ENCODE data around the gene CTLA4.
A peak's percentile ranks its signal among the peaks of the same experiment; 100 is the strongest.

Gene CTLA4

GRCh38 chr2:203857656-203858055 lies 9.9 kb upstream of the CTLA4 start:
- H2AK5ac ChIP-seq (ENCODE audit: low read length): no peak overlapping the region
- no peak overlapping the region for H4K8ac ChIP-seq (ENCODE audit: low read depth, low read length)
- no peak for DNase-seq
- H3K79me2 ChIP-seq (ENCODE audit: control insufficient read depth, insufficient read depth, low read length, poor library complexity): no peaks in the 10 kb centered on the region
- H3K9me3 ChIP-seq (ENCODE audit: insufficient read depth, low read depth, low read length): no peaks in the 10 kb centered on the region
- H3K4me1 ChIP-seq (ENCODE audit: control insufficient read depth in 1 of 2, insufficient read depth in 2 of 2, low read length in 2 of 2): no peaks in the 10 kb centered on the region
- H3K23ac ChIP-seq (ENCODE audit: low read length): no peak overlapping the region
- H3K27ac ChIP-seq (ENCODE audit: low read depth, low read length): no peak overlapping the region
- no peak overlapping the region for H3K4me2 ChIP-seq (ENCODE audit: low read length)
- H2AFZ ChIP-seq (ENCODE audit: insufficient read depth, low read length, poor library complexity): no peak overlapping the region
- no peak overlapping the region for H2BK12ac ChIP-seq (ENCODE audit: low read length)
- H3K36me3 ChIP-seq (ENCODE audit: control insufficient read depth in 1 of 2, insufficient read depth in 2 of 2, low read length in 2 of 2): no peaks in the 10 kb centered on the region
- H4K12ac ChIP-seq (ENCODE audit: low read depth, low read length): no peak overlapping the region
- WGBS (ENCODE audit: extremely low coverage, insufficient coverage, insufficient read length): no CpG with 5 or more reads among the region's 2 CpGs
- no peak overlapping the region for H3K14ac ChIP-seq (ENCODE audit: low read length)
- H3K18ac ChIP-seq (ENCODE audit: low read length): no peak overlapping the region
- no peak overlapping the region for H3K4me3 ChIP-seq (ENCODE audit: low read depth, low read length)
- no peak overlapping the region for H2BK120ac ChIP-seq (ENCODE audit: insufficient read depth, low read length, poor library complexity)
- H3K9ac ChIP-seq (ENCODE audit: low read length): no peak overlapping the region
- no peaks in the 10 kb centered on the region for H3K79me1 ChIP-seq (ENCODE audit: low read length)
- no peaks in the 10 kb centered on the region for H3K27me3 ChIP-seq (ENCODE audit: insufficient read depth, low read length)
- no peak overlapping the region for H4K91ac ChIP-seq (ENCODE audit: low read depth, low read length)
- no peak overlapping the region for H2BK5ac ChIP-seq (ENCODE audit: low read depth, low read length, poor library complexity)
- no peak overlapping the region for H3K4ac ChIP-seq (ENCODE audit: low read depth, low read length)

GRCh38 chr2:203858176-203858575 lies 9.4 kb upstream of the CTLA4 start:
- no peaks in the 10 kb centered on the region for H3K36me3 ChIP-seq (ENCODE audit: control insufficient read depth in 1 of 2, insufficient read depth in 2 of 2, low read length in 2 of 2)
- H3K18ac ChIP-seq (ENCODE audit: low read length): no peak overlapping the region
- H3K27me3 ChIP-seq (ENCODE audit: insufficient read depth, low read length): no peaks in the 10 kb centered on the region
- H2AK5ac ChIP-seq (ENCODE audit: low read length): no peak overlapping the region
- H2BK12ac ChIP-seq (ENCODE audit: low read length): no peak overlapping the region
- no peak overlapping the region for H3K9ac ChIP-seq (ENCODE audit: low read length)
- no peak overlapping the region for H2AFZ ChIP-seq (ENCODE audit: insufficient read depth, low read length, poor library complexity)
- H4K12ac ChIP-seq (ENCODE audit: low read depth, low read length): no peak overlapping the region
- H4K91ac ChIP-seq (ENCODE audit: low read depth, low read length): no peak overlapping the region
- H3K4me3 ChIP-seq (ENCODE audit: low read depth, low read length): no peak overlapping the region
- no peak overlapping the region for H3K4me2 ChIP-seq (ENCODE audit: low read length)
- WGBS (ENCODE audit: extremely low coverage, insufficient coverage, insufficient read length): no CpG with 5 or more reads among the region's 2 CpGs
- no peaks in the 10 kb centered on the region for H3K9me3 ChIP-seq (ENCODE audit: insufficient read depth, low read depth, low read length)
- H3K14ac ChIP-seq (ENCODE audit: low read length): no peak overlapping the region
- H3K4ac ChIP-seq (ENCODE audit: low read depth, low read length): no peak overlapping the region
- H2BK120ac ChIP-seq (ENCODE audit: insufficient read depth, low read length, poor library complexity): no peak overlapping the region
- H3K27ac ChIP-seq (ENCODE audit: low read depth, low read length): no peak overlapping the region
- no peaks in the 10 kb centered on the region for H3K79me2 ChIP-seq (ENCODE audit: control insufficient read depth, insufficient read depth, low read length, poor library complexity)
- no peak overlapping the region for H4K8ac ChIP-seq (ENCODE audit: low read depth, low read length)
- peak in 1 of 2 donors; percentile 40 for DNase-seq
- no peak overlapping the region for H2BK5ac ChIP-seq (ENCODE audit: low read depth, low read length, poor library complexity)
- no peak overlapping the region for H3K23ac ChIP-seq (ENCODE audit: low read length)
- H3K79me1 ChIP-seq (ENCODE audit: low read length): no peaks in the 10 kb centered on the region
- H3K4me1 ChIP-seq (ENCODE audit: control insufficient read depth in 1 of 2, insufficient read depth in 2 of 2, low read length in 2 of 2): no peaks in the 10 kb centered on the region

GRCh38 chr2:203859030-203859789 lies 8.4 kb upstream of the CTLA4 start:
- Histone ChIP-seq H4K8ac (ENCODE audit: low read depth, low read length) (no peak overlapping the region), H2BK5ac (ENCODE audit: low read depth, low read length, poor library complexity) (no peak overlapping the region)

GRCh38 chr2:203861197-203861596 lies 6.4 kb upstream of the CTLA4 start:
- no peaks in the 10 kb centered on the region for H3K36me3 ChIP-seq (ENCODE audit: control insufficient read depth in 1 of 2, insufficient read depth in 2 of 2, low read length in 2 of 2)
- H4K91ac ChIP-seq (ENCODE audit: low read depth, low read length): no peak overlapping the region
- H2BK5ac ChIP-seq (ENCODE audit: low read depth, low read length, poor library complexity): no peak overlapping the region
- no peak overlapping the region for H4K8ac ChIP-seq (ENCODE audit: low read depth, low read length)
- no peak overlapping the region for H3K14ac ChIP-seq (ENCODE audit: low read length)
- H2BK12ac ChIP-seq (ENCODE audit: low read length): no peak overlapping the region
- H3K79me1 ChIP-seq (ENCODE audit: low read length): no peaks in the 10 kb centered on the region
- no CpG with 5 or more reads among the region's 4 CpGs for WGBS (ENCODE audit: extremely low coverage, insufficient coverage, insufficient read length)
- H3K23ac ChIP-seq (ENCODE audit: low read length): no peak overlapping the region
- no peak overlapping the region for H2AFZ ChIP-seq (ENCODE audit: insufficient read depth, low read length, poor library complexity)
- no peaks in the 10 kb centered on the region for H3K9me3 ChIP-seq (ENCODE audit: insufficient read depth, low read depth, low read length)
- H3K79me2 ChIP-seq (ENCODE audit: control insufficient read depth, insufficient read depth, low read length, poor library complexity): no peaks in the 10 kb centered on the region
- H3K4ac ChIP-seq (ENCODE audit: low read depth, low read length): no peak overlapping the region
- H3K4me1 ChIP-seq (ENCODE audit: control insufficient read depth in 1 of 2, insufficient read depth in 2 of 2, low read length in 2 of 2): no peaks in the 10 kb centered on the region
- H3K18ac ChIP-seq (ENCODE audit: low read length): no peak overlapping the region
- no peak overlapping the region for H3K4me2 ChIP-seq (ENCODE audit: low read length)
- H4K12ac ChIP-seq (ENCODE audit: low read depth, low read length): no peak overlapping the region
- H3K4me3 ChIP-seq (ENCODE audit: low read depth, low read length): no peak overlapping the region
- DNase-seq: no peak
- H3K9ac ChIP-seq (ENCODE audit: low read length): no peak overlapping the region
- H3K27ac ChIP-seq (ENCODE audit: low read depth, low read length): no peak overlapping the region
- H3K27me3 ChIP-seq (ENCODE audit: insufficient read depth, low read length): no peaks in the 10 kb centered on the region
- no peak overlapping the region for H2AK5ac ChIP-seq (ENCODE audit: low read length)
- H2BK120ac ChIP-seq (ENCODE audit: insufficient read depth, low read length, poor library complexity): no peak overlapping the region

More at GRCh38 chr2:203859030-203859789, 8.4 kb upstream of the CTLA4 start:
- Histone ChIP-seq H3K79me1 (ENCODE audit: low read length) (no peaks in the 10 kb centered on the region), H3K9me3 (ENCODE audit: insufficient read depth, low read depth, low read length) (no peaks in the 10 kb centered on the region), H3K18ac (ENCODE audit: low read length) (no peak overlapping the region), H3K27me3 (ENCODE audit: insufficient read depth, low read length) (no peaks in the 10 kb centered on the region), H3K14ac (ENCODE audit: low read length) (no peak overlapping the region), H3K9ac (ENCODE audit: low read length) (no peak overlapping the region), H3K36me3 (ENCODE audit: control insufficient read depth in 1 of 2, insufficient read depth in 2 of 2, low read length in 2 of 2) (no peaks in the 10 kb centered on the region), H2AFZ (ENCODE audit: insufficient read depth, low read length, poor library complexity) (no peak overlapping the region), H3K4me3 (ENCODE audit: low read depth, low read length) (no peak overlapping the region), H3K4ac (ENCODE audit: low read depth, low read length) (no peak overlapping the region), H3K4me1 (ENCODE audit: control insufficient read depth in 1 of 2, insufficient read depth in 2 of 2, low read length in 2 of 2) (no peaks in the 10 kb centered on the region), H2BK12ac (ENCODE audit: low read length) (no peak overlapping the region), H4K91ac (ENCODE audit: low read depth, low read length) (no peak overlapping the region), H2AK5ac (ENCODE audit: low read length) (no peak overlapping the region), H3K23ac (ENCODE audit: low read length) (no peak overlapping the region), H3K4me2 (ENCODE audit: low read length) (no peak overlapping the region), H2BK120ac (ENCODE audit: insufficient read depth, low read length, poor library complexity) (no peak overlapping the region), H3K27ac (ENCODE audit: low read depth, low read length) (no peak overlapping the region), H4K12ac (ENCODE audit: low read depth, low read length) (no peak overlapping the region), H3K79me2 (ENCODE audit: control insufficient read depth, insufficient read depth, low read length, poor library complexity) (no peaks in the 10 kb centered on the region)
- WGBS (ENCODE audit: extremely low coverage, insufficient coverage, insufficient read length): no CpG with 5 or more reads among the region's 3 CpGs
- peak in 1 of 2 donors; percentile 34 for DNase-seq

Data from trophoblast cell (in vitro differentiated cells and primary cell).